Astrocyte (in vitro differentiated cells and primary cell): Measurements from ENCODE around the gene APOBEC3G. TPM values are rescaled to one million over a fixed set of nuclear protein-coding genes. Genes with fewer than 3 reads are reported as not detected.

Experiments
- DNase-seq: peaks from one replicate; pipeline ENCODE4 v3.0.0-alpha.2; 2010; ENCODE audit warnings: low read depth
- FAIRE-seq: peaks from 2 replicates; lab custom pipeline; 2011; peaks lifted over from hg19 to GRCh38; lab: Jason Lieb, UNC
- H2AFZ ChIP-seq: 2 replicates; pipeline ENCODE4 v1.6.0; 2012; ENCODE audit warnings: low read depth, low read length, inconsistent platforms
- H3K27ac ChIP-seq: 2 replicates; pipeline ENCODE4 v1.5.1; 2011; ENCODE audit warnings: low read depth, low read length, inconsistent platforms
- H3K27me3 ChIP-seq: 2 replicates; pipeline ENCODE4 v1.6.0; 2011; ENCODE audit warnings: low read length, inconsistent platforms; ENCODE audit not compliant: insufficient read depth
- H3K36me3 ChIP-seq: 2 replicates; pipeline ENCODE4 v1.5.1; 2011; ENCODE audit warnings: low read length, inconsistent platforms; ENCODE audit not compliant: insufficient read depth
- H3K4me1 ChIP-seq: 2 replicates; pipeline ENCODE4 v1.5.1; 2011; ENCODE audit warnings: low read length, inconsistent platforms; ENCODE audit not compliant: insufficient read depth
- H3K4me2 ChIP-seq: 2 replicates; pipeline ENCODE4 v1.6.0; 2012; ENCODE audit warnings: low read length, inconsistent platforms
- H3K4me3 ChIP-seq: 2 replicates; pipeline ENCODE4 v1.5.1; 2011; ENCODE audit warnings: low read depth, mild to moderate bottlenecking, low read length, inconsistent platforms; ENCODE audit not compliant: insufficient read depth
- H3K79me2 ChIP-seq: 2 replicates; pipeline ENCODE4 v1.6.0; 2012; ENCODE audit warnings: mild to moderate bottlenecking, low read length, inconsistent platforms; ENCODE audit not compliant: insufficient read depth
- H3K9ac ChIP-seq: 2 replicates; pipeline ENCODE4 v1.6.0; 2012; ENCODE audit warnings: mild to moderate bottlenecking, low read length, inconsistent platforms
- H3K9me3 ChIP-seq: 2 replicates; pipeline ENCODE4 v1.5.1; 2012; ENCODE audit warnings: low read depth, mild to moderate bottlenecking, low read length, inconsistent platforms; ENCODE audit not compliant: insufficient read depth
- H4K20me1 ChIP-seq: 2 replicates; pipeline ENCODE4 v1.6.0; 2012; ENCODE audit warnings: low read length, inconsistent platforms; ENCODE audit not compliant: insufficient read depth
- H3K27ac Mint-ChIP-seq: one replicate; pipeline ENCODE4 v1.8.0; 2021; ENCODE audit warnings: mild to moderate bottlenecking, mixed read lengths; ENCODE audit not compliant: unreplicated experiment
- H3K27me3 Mint-ChIP-seq: one replicate; pipeline ENCODE4 v1.8.0; 2021; ENCODE audit warnings: low read depth, mixed read lengths; ENCODE audit not compliant: unreplicated experiment
- H3K36me3 Mint-ChIP-seq: one replicate; pipeline ENCODE4 v1.8.0; 2021; ENCODE audit warnings: low read depth, mixed read lengths; ENCODE audit not compliant: unreplicated experiment
- H3K4me1 Mint-ChIP-seq: one replicate; pipeline ENCODE4 v1.8.0; 2021; ENCODE audit warnings: low read depth, mixed read lengths; ENCODE audit not compliant: unreplicated experiment
- H3K4me3 Mint-ChIP-seq: one replicate; pipeline ENCODE4 v1.8.0; 2021; ENCODE audit warnings: mild to moderate bottlenecking, moderate library complexity, mixed read lengths; ENCODE audit not compliant: unreplicated experiment
- H3K9me3 Mint-ChIP-seq: one replicate; pipeline ENCODE4 v1.8.0; 2021; ENCODE audit warnings: mild to moderate bottlenecking, mixed read lengths; ENCODE audit not compliant: unreplicated experiment
- EZH2 ChIP-seq: IDR thresholded peaks from 2 replicates; pipeline ENCODE4 v1.6.1; 2012; ENCODE audit warnings: mild to moderate bottlenecking, low read length, inconsistent platforms; ENCODE audit not compliant: insufficient read depth
- total RNA-seq: library from RNA; stranded (reverse); gene quantifications from 2 replicates; pipeline ENCODE4 v1.2.1, GENCODE V29; 2021
- TF ChIP-seq, protein P1 (sequence below): IDR thresholded peaks from 2 replicates; pipeline ENCODE4 v1.5.1; 2011; ENCODE audit warnings: low read depth, mild to moderate bottlenecking, inconsistent platforms, low read length, moderate library complexity; ENCODE audit not compliant: insufficient read depth

The APOBEC3G gene
- total RNA-seq, 1 donor from 2014 or later: 2.4 TPM

DNA sequence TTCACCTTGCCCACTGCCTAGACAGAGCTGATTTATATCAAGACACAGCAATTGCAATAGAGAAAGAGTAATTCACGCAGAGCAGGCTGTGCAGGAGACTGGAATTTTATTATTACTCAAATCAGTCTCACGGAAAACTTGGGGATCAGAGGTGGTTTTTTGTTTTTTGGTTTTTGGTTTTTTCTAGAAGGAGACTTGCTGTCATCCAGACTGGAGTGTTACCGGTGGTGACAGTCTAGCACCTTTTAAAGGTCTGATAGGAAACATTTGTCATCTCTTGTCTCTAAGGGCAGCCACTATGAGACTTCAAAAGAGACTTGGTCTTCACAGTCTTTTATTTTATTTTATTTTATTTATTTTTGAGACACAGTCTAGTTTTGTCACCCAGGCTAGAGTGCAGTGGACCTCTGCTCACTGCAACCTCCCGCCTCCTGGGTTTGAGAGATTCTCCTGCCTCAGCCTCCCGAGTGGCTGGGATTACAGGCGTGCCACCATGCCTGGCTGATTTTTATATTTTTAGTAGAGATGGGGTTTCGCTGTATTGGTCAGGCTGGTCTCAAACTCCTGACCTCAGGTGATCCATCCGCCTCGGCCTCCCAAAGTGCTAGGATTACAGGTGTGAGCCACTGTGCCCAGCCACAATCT is 39.0 kb downstream of the APOBEC3G start:
- Mint-ChIP-seq H3K27ac (no peak overlapping the region), H3K36me3 (no peaks in the 10 kb centered on the region), H3K9me3 (peaks cover 2% of the 10 kb centered on the region), H3K4me1 (no peaks in the 10 kb centered on the region), H3K27me3 (peaks cover 37% of the 10 kb centered on the region), H3K4me3 (no peak overlapping the region)
- FAIRE-seq (no peak), DNase-seq (no peak)
- TF ChIP-seq, protein P1, sequence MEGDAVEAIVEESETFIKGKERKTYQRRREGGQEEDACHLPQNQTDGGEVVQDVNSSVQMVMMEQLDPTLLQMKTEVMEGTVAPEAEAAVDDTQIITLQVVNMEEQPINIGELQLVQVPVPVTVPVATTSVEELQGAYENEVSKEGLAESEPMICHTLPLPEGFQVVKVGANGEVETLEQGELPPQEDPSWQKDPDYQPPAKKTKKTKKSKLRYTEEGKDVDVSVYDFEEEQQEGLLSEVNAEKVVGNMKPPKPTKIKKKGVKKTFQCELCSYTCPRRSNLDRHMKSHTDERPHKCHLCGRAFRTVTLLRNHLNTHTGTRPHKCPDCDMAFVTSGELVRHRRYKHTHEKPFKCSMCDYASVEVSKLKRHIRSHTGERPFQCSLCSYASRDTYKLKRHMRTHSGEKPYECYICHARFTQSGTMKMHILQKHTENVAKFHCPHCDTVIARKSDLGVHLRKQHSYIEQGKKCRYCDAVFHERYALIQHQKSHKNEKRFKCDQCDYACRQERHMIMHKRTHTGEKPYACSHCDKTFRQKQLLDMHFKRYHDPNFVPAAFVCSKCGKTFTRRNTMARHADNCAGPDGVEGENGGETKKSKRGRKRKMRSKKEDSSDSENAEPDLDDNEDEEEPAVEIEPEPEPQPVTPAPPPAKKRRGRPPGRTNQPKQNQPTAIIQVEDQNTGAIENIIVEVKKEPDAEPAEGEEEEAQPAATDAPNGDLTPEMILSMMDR: no peak
- TF ChIP-seq EZH2: no peak
- Histone ChIP-seq H3K9me3 (no peaks in the 10 kb centered on the region), H2AFZ (no peak overlapping the region), H3K4me1 (no peaks in the 10 kb centered on the region), H3K4me2 (no peak overlapping the region), H3K79me2 (no peaks in the 10 kb centered on the region), H4K20me1 (no peaks in the 10 kb centered on the region), H3K9ac (no peak overlapping the region), H3K27ac (no peak overlapping the region), H3K36me3 (no peaks in the 10 kb centered on the region), H3K27me3 (peaks cover 49% of the 10 kb centered on the region), H3K4me3 (no peak overlapping the region)

DNA sequence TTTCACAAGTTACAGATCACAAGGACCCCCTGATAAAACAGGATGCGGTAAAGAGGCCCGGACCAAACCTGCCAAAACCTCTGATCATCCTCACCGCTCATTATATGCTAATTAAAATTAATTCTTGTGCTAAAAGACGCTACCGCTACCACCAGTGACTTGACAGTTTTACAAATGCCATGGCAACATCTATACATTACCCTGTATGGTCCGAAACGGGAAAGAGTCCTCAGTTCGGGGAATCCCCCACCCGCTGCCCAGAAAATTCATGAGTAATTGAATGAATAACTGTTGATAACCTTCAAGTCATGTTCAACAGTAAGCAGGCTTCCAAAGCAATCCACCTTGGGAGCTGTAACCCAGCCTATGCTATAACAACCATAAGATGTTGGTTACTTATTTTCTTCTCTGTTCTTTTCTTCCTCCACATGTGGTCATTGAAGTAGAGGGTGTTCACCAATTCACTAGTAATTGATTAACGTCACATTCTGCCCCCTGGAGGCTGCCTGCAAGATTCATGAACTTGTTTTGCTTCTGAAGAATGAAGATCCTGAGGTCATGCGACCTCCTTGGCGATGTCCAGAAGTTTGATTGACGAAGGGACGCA is 40.6 kb downstream of the APOBEC3G start:
- H3K4me1 Mint-ChIP-seq: no peaks in the 10 kb centered on the region
- Histone ChIP-seq H3K4me3 (no peak overlapping the region), H2AFZ (no peak overlapping the region), H3K27me3 (peaks cover 46% of the 10 kb centered on the region), H3K79me2 (no peaks in the 10 kb centered on the region), H3K27ac (no peak overlapping the region), H4K20me1 (no peaks in the 10 kb centered on the region), H3K9me3 (no peaks in the 10 kb centered on the region), H3K4me1 (no peaks in the 10 kb centered on the region), H3K4me2 (no peak overlapping the region), H3K36me3 (no peaks in the 10 kb centered on the region), H3K9ac (no peak overlapping the region)
- TF ChIP-seq EZH2: no peak
- TF ChIP-seq, protein P1: peak; percentile 44
- no peak overlapping the region for H3K4me3 Mint-ChIP-seq
- FAIRE-seq: no peak
- H3K36me3 Mint-ChIP-seq: no peaks in the 10 kb centered on the region
- DNase-seq: no peak
- H3K9me3 Mint-ChIP-seq: peaks cover 2% of the 10 kb centered on the region
- H3K27ac Mint-ChIP-seq: no peak overlapping the region
- H3K27me3 Mint-ChIP-seq: peaks cover 34% of the 10 kb centered on the region

DNA sequence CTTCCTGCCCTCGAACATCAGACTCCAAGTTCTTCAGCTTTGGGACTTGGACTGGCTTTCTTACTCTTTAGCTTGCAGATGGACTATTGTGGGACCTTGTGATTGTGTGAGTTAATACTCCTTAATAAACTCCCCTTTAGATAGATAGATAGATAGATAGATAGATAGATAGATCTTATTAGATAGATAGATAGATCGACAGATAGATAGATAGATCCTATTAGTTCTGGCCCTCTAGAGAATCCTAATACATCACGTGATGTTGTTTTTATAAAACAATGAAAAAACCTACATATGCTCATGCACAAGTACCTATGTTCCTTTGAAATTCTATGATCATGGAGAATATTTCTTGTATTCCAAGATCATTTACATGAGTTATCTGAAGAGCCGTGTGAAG is 43.9 kb downstream of the APOBEC3G start:
- Histone ChIP-seq H3K9ac (no peak overlapping the region), H3K36me3 (no peaks in the 10 kb centered on the region), H3K27ac (no peak overlapping the region), H3K4me2 (no peak overlapping the region), H4K20me1 (no peaks in the 10 kb centered on the region), H3K79me2 (no peaks in the 10 kb centered on the region), H3K4me3 (no peak overlapping the region), H3K27me3 (peaks cover 19% of the 10 kb centered on the region), H3K4me1 (no peaks in the 10 kb centered on the region), H3K9me3 (no peaks in the 10 kb centered on the region), H2AFZ (no peak overlapping the region)
- H3K27ac Mint-ChIP-seq: no peak overlapping the region
- H3K9me3 Mint-ChIP-seq: no peaks in the 10 kb centered on the region
- no peaks in the 10 kb centered on the region for H3K36me3 Mint-ChIP-seq
- TF ChIP-seq EZH2: no peak
- TF ChIP-seq, protein P1: no peak
- no peak for FAIRE-seq
- peaks cover 16% of the 10 kb centered on the region for H3K27me3 Mint-ChIP-seq
- DNase-seq: no peak
- no peaks in the 10 kb centered on the region for H3K4me1 Mint-ChIP-seq
- no peak overlapping the region for H3K4me3 Mint-ChIP-seq
